Measurements from ENCODE around the gene SUPT4H1.

SUPT4H1 gene

DNA sequence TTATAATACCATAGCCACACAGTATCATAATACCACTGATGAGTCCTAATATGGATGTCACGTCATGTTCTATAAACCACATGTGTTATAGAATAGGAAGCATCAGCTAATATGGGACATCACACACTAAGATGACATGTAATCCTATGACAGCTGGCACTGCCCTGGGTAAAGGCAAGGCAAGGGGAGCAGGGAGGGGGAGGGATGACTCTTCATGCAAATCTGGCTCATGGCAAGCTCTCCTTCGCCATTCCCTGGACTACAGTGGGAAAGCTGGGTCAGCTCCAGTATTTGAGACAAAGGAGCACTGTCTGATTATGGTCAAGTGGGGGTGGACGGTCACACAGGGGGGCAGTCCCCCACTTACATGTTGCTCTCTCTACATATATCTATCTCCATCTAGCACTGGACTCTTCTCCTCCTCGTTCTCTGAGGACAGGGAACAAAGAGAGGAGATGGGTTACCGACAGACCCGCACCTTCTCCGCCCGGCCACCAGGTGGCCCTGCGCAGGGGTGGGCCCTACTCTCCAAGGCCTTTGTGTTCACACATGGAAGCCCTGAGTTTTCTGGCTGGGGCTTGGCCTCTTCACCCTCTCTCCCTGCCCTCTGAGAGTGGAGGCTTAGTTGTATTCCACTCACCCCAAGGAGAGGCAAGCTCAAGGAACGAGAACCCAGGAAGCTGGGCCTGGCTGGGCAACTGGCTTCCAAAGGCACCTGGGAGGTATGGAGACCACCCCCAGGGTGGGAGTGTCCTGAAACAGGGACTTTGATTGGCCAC, 47.8 kb downstream of the SUPT4H1 start:
- peak; percentile 79 for DNase-seq (ENCODE audit: low spot score)

DNA sequence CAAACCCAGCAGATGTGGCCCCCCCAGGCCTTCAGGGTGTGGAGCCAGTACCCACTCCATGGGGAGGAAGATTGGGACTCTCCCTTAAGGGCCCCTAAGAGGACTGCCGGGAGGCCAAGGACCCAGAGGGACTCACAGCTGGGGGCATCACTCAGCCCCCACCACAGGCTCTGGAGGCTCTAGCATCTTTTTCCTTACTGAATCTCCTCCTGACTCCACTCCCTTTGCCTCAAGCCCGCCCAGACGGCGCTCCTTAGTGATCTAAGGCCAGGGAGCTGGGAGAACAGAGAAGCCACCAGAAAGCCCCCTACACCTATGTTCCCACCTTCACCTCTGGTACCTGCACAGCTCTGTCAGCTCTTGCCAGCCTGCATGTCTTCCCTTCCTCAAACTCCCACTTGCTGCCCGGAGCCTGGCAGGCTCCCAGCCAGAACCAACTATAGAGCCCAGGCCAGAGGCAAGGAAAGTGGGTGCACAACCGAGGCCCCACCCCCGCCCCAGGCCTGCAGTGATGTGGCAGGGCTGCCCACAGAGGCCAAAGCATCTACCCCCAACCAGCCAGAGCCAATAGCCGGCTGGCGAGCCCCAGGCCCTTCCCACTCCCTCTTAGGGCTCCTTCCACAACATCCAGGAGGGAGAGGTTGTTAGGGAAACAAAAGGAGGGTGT, 48.9 kb downstream of the SUPT4H1 start:
- no peak for DNase-seq (ENCODE audit: low spot score)

DNA sequence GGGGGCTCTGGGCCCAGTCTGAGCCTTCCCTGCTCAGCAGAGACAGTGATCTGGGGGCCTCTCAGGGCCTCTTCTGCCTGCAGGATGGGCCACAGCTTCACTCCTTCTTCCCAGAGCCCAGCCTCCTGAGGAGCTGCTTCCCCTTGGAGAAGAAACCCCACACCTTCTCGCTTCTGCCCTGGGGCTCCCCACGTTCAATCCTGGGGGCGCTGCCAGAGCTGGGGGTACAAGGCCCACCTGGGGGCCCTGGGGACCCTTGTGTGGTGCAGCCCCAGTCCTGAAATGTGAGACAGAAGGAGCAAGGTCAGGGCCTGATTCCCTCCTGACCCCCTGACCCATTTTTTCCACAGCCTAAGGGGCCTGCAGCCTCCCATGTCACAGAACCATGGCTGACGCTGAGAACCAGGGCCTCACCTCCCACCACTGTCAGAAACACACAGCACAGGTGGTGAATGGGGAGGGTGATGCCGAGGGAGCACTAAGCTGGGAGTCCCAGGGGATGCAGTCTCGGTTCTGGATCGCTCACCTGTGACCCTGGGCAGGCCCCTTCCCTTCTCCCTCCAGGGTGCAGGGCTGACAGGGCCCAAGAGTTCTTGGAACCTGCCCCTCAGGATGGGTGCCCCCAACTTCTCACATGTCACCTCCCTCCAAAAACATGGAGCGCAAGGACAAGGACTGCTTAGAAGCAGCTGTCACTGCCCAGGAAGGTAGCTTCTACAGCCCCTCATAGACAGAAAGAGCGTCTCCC, 49.7 kb downstream of the SUPT4H1 start:
- DNase-seq (ENCODE audit: low spot score): no peak

DNA sequence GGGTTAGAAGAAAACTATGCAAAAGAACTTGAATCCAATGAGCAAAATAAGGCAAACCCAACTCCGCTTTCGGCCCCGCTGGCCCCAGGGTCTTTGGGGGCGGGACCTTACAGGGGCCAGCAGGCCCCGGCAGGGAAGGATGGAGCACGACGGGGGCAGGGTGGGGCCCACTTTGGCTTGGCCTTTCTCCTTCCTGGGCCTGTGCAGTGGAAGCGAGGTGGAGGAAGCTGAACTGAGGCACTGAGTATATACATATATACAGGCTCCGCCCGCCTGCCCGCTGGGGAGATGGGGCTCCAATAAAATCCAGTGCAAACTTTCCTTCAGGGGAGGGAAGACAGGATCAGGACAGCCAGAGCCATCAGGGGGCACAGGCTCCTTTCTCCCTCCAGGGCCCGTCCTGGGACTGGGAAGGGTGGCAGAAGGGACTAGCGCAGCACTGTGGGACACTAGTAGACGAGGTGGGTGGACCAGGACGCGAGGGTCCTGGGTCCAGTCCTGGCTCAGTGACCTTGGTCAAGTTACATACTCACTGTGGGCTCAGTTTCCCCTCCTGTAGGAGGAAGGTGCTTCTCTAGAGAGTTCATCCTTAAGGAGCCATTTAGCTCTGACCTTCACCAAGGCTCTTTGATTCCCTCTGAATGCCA, 50.4 kb downstream of the SUPT4H1 start:
- DNase-seq (ENCODE audit: low spot score): no peak

DNA sequence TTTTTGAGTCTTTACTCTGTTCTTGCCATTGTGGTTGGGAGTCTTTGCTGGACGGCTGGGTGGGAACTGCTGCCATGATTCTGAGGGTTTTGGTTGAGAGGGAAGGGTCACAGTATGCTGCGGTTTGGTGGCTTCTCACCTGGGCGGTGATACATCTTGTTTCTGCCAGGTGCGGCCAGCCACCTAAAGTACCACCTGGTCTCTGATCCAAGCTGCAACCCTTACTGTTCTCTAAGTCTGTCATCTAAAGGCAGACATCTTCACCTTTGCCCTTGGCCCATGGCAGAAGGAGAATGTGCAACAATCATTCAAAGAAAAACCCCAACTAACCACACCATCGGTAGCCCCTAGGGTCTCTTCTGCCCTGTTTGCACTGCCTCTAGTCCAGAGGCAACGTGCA, 51.7 kb downstream of the SUPT4H1 start:
- DNase-seq (ENCODE audit: low spot score): no peak

Measured in GM03348 (cell line).